H1 (cell line): ENCODE measurements around the gene AKR7A2. TPM values are rescaled to one million over a fixed set of nuclear protein-coding genes. Genes with fewer than 3 reads are reported as not detected.

Source experiments
- ASH2L ChIP-seq: fragments of 200-600, 300-600 bp; sonication (generic); IDR thresholded peaks from one replicate; pipeline ENCODE4 v1.7.1; 2017; ENCODE audit warnings: low read length
- ATF3 ChIP-seq: IDR thresholded peaks from 2 replicates; pipeline ENCODE4 v1.6.1; 2011; ENCODE audit warnings: low read depth, mild to moderate bottlenecking, low read length; ENCODE audit not compliant: insufficient read depth
- BACH1 ChIP-seq: IDR thresholded peaks from 2 replicates; pipeline ENCODE4 v1.6.1; 2012; ENCODE audit warnings: low read length, improper control_type of control experiment
- BRCA1 ChIP-seq: IDR thresholded peaks from 2 replicates; pipeline ENCODE4 v1.6.1; 2012; ENCODE audit warnings: low read depth, low read length, improper control_type of control experiment
- CHD2 ChIP-seq: IDR thresholded peaks from 2 replicates; pipeline ENCODE4 v1.6.1; 2012; ENCODE audit warnings: low read length, improper control_type of control experiment
- CREB1 ChIP-seq: IDR thresholded peaks from 2 replicates; pipeline ENCODE4 v1.6.1; 2012; ENCODE audit warnings: inconsistent platforms
- CTBP2 ChIP-seq: IDR thresholded peaks from 2 replicates; pipeline ENCODE4 v1.7.0; 2011; ENCODE audit warnings: borderline replicate concordance, mild to moderate bottlenecking, moderate library complexity, mixed read lengths, low read length; ENCODE audit not compliant: insufficient read depth, insufficient read length
- CTCF ChIP-seq, 3 experiments: IDR thresholded peaks; 1 replicate in 2 of 3; 2 replicates in 1 of 3; pipeline versions ENCODE4 v1.5.1 to v1.6.1; 2011; ENCODE audit warnings: low read length in 3 of 3, mild to moderate bottlenecking in 3 of 3, inconsistent platforms in 2 of 3, low read depth in 1 of 3, moderate library complexity in 1 of 3; ENCODE audit not compliant: insufficient read depth in 1 of 3; ENCODE audit errors: control extremely low read depth in 1 of 3
- FOSL1 ChIP-seq: IDR thresholded peaks from 2 replicates; pipeline ENCODE4 v1.6.1; 2011; ENCODE audit warnings: mild to moderate bottlenecking, low read depth, low read length, moderate library complexity; ENCODE audit not compliant: insufficient read depth
- JUND ChIP-seq: IDR thresholded peaks from 2 replicates; pipeline ENCODE4 v1.6.1; 2011; ENCODE audit warnings: mild to moderate bottlenecking, improper control_type of control experiment, low read length
- KDM5A ChIP-seq: fragments of 200-600 bp; IDR thresholded peaks from 2 replicates; pipeline ENCODE4 v1.7.1; 2012; ENCODE audit warnings: mild to moderate bottlenecking, low read length, inconsistent platforms, mixed read lengths
- NANOG ChIP-seq: IDR thresholded peaks from 2 replicates; pipeline ENCODE4 v1.6.1; 2011; ENCODE audit warnings: low read length, low read depth, mild to moderate bottlenecking, inconsistent platforms; ENCODE audit not compliant: insufficient read depth, poor library complexity, severe bottlenecking
- POLR2A ChIP-seq, 2 experiments: IDR thresholded peaks; 1 replicate in 1 of 2; 2 replicates in 1 of 2; pipeline ENCODE4 v1.6.1; 2011; ENCODE audit warnings: low read depth in 2 of 2, low read length in 2 of 2, mild to moderate bottlenecking in 2 of 2; ENCODE audit errors: control extremely low read depth in 1 of 2
- RAD21 ChIP-seq, 2 experiments: IDR thresholded peaks in 1 of 2; conservative IDR thresholded peaks in 1 of 2; 2 replicates each; pipeline ENCODE4 v1.6.1; 2011; ENCODE audit warnings: low read depth in 2 of 2, low read length in 2 of 2, improper control_type of control experiment in 1 of 2, inconsistent platforms in 1 of 2, mild to moderate bottlenecking in 1 of 2, moderate library complexity in 1 of 2
- RXRA ChIP-seq: IDR thresholded peaks from 2 replicates; pipeline ENCODE4 v1.6.1; 2011; ENCODE audit warnings: low read depth, mild to moderate bottlenecking, low read length, moderate library complexity; ENCODE audit not compliant: insufficient read depth
- SIN3A ChIP-seq, 2 experiments: IDR thresholded peaks in 1 of 2; conservative IDR thresholded peaks in 1 of 2; 2 replicates each; pipeline ENCODE4 v1.6.1; 2011 to 2012; ENCODE audit warnings: low read length in 2 of 2, improper control_type of control experiment in 1 of 2, low read depth in 1 of 2, mild to moderate bottlenecking in 1 of 2
- SP1 ChIP-seq: IDR thresholded peaks from 2 replicates; pipeline ENCODE4 v1.6.1; 2011; ENCODE audit warnings: low read depth, low read length
- SUZ12 ChIP-seq: fragments of 200-600 bp; sonication (generic); IDR thresholded peaks from 2 replicates; pipeline ENCODE4 v1.6.1; 2012; ENCODE audit warnings: mild to moderate bottlenecking, inconsistent platforms, low read length, moderate library complexity, mixed read lengths
- TBP ChIP-seq: IDR thresholded peaks from 2 replicates; pipeline ENCODE4 v1.6.1; 2011; ENCODE audit warnings: low read depth, low read length, improper control_type of control experiment
- YY1 ChIP-seq: IDR thresholded peaks from 2 replicates; pipeline ENCODE4 v1.6.1; 2011; ENCODE audit warnings: low read depth, mild to moderate bottlenecking, low read length
- polyA plus RNA-seq, 7 experiments: library from polyadenylated mRNA; depleted of rRNA in 3 of 7; stranded (reverse) in 5 of 7; unstranded in 2 of 7; fragments of >200 nt in 5 of 7; fragments of 200-250 nt in 2 of 7; gene quantifications; 1 replicate in 5 of 7; 2 replicates in 1 of 7; 4 replicates in 1 of 7; pipeline versions ENCODE4 v1.2.1 to v1.2.3, GENCODE V29; 2011 to 2013; ENCODE audit warnings: missing spikeins in 2 of 7, mixed read lengths in 2 of 7
- total RNA-seq: library from RNA; stranded (reverse); fragmentation: NEBNext Ultra II Directional; extraction: Animal tissue kit (Norgen Biotek cat#: 25700); gene quantifications from 2 replicates; pipeline ENCODE4 v1.2.1, GENCODE V29; 2021

The AKR7A2 gene
- total and polyA plus RNA-seq, 2 of the 8 experiments (the other 6 are each of a cell fraction or from before 2014, with no cell fraction given), result 32.0 to 48.3 TPM

GRCh38 chr1:19341201-19342061 lies 29.5 kb upstream of the AKR7A2 start (continued):
- no peak for TF ChIP-seq KDM5A
- no peak for TF ChIP-seq RXRA
- TF ChIP-seq ASH2L, result no peak
- TF ChIP-seq FOSL1, result no peak
- TF ChIP-seq CHD2, result no peak
- no peak for TF ChIP-seq NANOG
- no peak for TF ChIP-seq SP1
- TF ChIP-seq BRCA1, result no peak
- no peak; the same call in 1 of the 2 replicates for TF ChIP-seq TBP
- peak; percentile 26; the same call in 1 of the 2 replicates for TF ChIP-seq CREB1
- TF ChIP-seq JUND, result 0 out of 2 replicates have a peak, but pooled peaks have one; percentile 17
- no peak for TF ChIP-seq SUZ12
- 0 out of 4 replicates have a peak, but pooled peaks of 1 of the 2 experiments have one; percentile 8 for TF ChIP-seq SIN3A (conservative IDR thresholded peaks at IDR 0.05 in 1 of 2, IDR thresholded peaks at IDR 0.05 in 1 of 2; ENCODE audit: low read depth in 1 of 2, low read length in 2 of 2)
- TF ChIP-seq POLR2A (IDR thresholded peaks at IDR 0.05; ENCODE audit: control extremely low read depth in 1 of 2, low read depth in 2 of 2, low read length in 2 of 2), result 0 out of 3 replicates have a peak, but pooled peaks of 1 of the 2 experiments have one; percentile 29
- peak; percentile 62; the same call in 1 of the 2 replicates for TF ChIP-seq YY1
- no peak for TF ChIP-seq ATF3
- peak; percentile 38 to 48 for TF ChIP-seq RAD21 (IDR thresholded peaks at IDR 0.05 in 1 of 2, conservative IDR thresholded peaks at IDR 0.05 in 1 of 2; ENCODE audit: low read depth in 2 of 2, low read length in 2 of 2)
- 0 out of 2 replicates have a peak, but pooled peaks have one; percentile 8 for TF ChIP-seq BACH1
- peak; percentile 78 to 95 (median 93) for TF ChIP-seq CTCF (IDR thresholded peaks at IDR 0.05; ENCODE audit: control extremely low read depth in 1 of 3, insufficient read depth in 1 of 3, low read depth in 1 of 3, low read length in 3 of 3)
- no peak for TF ChIP-seq CTBP2
